ENCODE measurements around the gene CUL2. TPM values are rescaled to one million over a fixed set of nuclear protein-coding genes. Genes with fewer than 3 reads are reported as not detected.

The CUL2 gene
- total RNA-seq, 1 donor from 2014 or later = 12.3 TPM

Other genes with a start within 250 kb of the CUL2 start
- 18.9 TPM for gene CREM, start 36.5 kb upstream of the CUL2 start, total RNA-seq
- gene CCNY, start 246.2 kb upstream of the CUL2 start, total RNA-seq = 48.4 TPM

Measured in left lobe of liver (tissue), 1 donor.